GM18867 (cell line): ENCODE results near the gene ALPG.

Experiments
- ATAC-seq: cut with Tn5 transposase; IDR thresholded peaks from one replicate; pipeline ENCODE4 v1.9.1; 2021; ENCODE audit warnings: mild to moderate bottlenecking, moderate library complexity; ENCODE audit not compliant: unreplicated experiment

The ALPG gene

GRCh38 chr2:232456296-232457120, 49.9 kb downstream of the ALPG start:
- no peak for ATAC-seq

GRCh38 chr2:232457121-232458011, 50.7 kb downstream of the ALPG start:
- ATAC-seq = no peak

- no peak for ATAC-seq
These were observed 51.5 kb downstream of the ALPG start for GRCh38 chr2:232458051-232458660.

DNA sequence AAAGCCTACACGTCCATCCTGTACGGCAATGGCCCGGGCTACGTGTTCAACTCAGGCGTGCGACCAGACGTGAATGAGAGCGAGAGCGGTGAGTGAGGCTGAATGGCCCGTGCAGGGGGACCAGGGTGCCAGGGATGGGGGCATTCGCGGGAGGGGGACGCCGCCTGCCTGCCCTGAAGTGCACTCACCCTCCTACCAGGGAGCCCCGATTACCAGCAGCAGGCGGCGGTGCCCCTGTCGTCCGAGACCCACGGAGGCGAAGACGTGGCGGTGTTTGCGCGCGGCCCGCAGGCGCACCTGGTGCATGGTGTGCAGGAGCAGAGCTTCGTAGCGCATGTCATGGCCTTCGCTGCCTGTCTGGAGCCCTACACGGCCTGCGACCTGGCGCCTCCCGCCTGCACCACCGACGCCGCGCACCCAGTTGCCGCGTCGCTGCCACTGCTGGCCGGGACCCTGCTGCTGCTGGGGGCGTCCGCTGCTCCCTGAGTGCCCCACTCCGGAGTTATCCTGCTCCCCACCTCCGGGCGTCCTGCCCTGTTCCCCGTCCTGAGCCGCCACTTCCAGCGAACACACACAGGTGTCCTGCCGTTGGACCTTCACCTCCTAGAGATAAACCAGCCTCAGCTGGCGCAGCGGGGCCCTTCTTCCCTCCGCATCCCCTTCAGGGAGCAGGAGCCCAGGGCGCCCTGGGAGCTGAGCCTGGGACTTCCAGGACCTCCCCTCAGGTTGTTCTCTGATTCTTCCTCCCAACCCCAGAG, 52.2 kb downstream of the ALPG start:
- ATAC-seq = no peak

GRCh38 chr2:232459419-232460035, 52.9 kb downstream of the ALPG start:
- ATAC-seq = no peak

GRCh38 chr2:232460171-232460570, 53.5 kb downstream of the ALPG start:
- no peak for ATAC-seq
